GM20000 (cell line): ENCODE results near the gene PHACTR1.
"Not testable (repeated sequence)": the region's sequence is repeated elsewhere in the genome, so short reads cannot be mapped to it uniquely, and the experiment has no call there.

Experiments used
- DNase-seq: peaks from one replicate; pipeline ENCODE4 v3.0.0; 2012; ENCODE audit warnings: low spot score
- CTCF ChIP-seq: IDR thresholded peaks from 2 replicates; pipeline ENCODE4 v1.5.1; 2012; ENCODE audit warnings: mild to moderate bottlenecking, control low read depth; ENCODE audit errors: extremely low read depth, missing control alignments

PHACTR1 gene

GRCh38 chr6:13124131-13124530 lies 407.6 kb downstream of the PHACTR1 start:
- no peak for TF ChIP-seq CTCF
- DNase-seq: no peak

GRCh38 chr6:13125841-13126240 lies 409.3 kb downstream of the PHACTR1 start:
- DNase-seq: no peak
- TF ChIP-seq CTCF: no peak

DNA sequence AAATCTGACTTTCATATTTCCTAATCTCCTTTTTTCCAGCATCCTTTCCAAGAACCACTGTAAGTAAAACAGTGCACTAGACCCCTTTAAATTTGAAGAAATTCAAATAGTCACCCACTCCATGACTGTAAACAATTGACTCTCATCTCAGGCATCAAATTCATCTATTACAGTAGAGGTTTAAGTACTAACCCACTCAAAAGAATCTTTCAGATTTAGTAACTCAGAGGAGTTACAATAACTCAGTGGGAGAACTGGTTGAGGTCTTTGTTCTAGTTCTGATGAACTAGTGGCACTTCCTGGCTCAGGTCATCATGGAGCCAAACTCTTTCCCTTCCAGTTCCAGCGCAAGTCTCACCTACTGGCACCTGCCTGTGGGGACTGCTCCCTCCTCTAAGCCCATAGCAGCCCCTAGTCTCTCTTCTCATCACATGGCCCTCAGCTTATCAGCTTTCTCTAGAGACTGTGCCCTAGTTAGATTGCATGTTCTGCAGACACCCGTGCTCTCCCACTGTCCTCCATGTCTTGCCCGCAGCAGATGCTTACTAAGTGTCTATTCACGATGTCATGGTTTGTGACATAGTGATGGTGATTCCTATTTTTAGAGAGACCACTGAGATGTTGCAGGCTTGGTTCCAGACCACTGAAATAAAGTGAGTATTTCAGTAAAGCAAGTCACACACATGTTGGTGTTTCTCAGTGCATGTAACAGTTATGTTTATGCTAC lies 415.5 kb downstream of the PHACTR1 start:
- DNase-seq: no peak
- TF ChIP-seq CTCF: no peak

DNA sequence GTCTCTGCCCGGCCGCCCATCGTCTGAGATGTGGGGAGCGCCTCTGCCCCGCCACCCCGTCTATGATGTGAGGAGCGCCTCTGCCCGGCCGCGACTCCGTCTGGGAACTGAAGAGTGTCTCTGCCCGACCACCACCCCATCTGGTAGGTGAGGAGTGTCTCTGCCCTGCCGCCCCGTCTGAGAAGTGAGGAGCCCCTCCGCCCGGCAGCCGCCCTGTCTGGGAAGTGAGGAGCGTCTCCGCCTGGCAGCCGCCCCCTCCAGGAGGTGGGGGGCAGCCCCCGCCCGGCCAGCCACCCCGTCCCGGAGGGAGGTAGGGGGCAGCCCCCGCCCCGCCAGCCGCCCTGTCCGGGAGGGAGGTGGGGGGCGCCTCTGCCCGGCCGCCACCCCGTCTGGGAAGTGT lies 417.3 kb downstream of the PHACTR1 start:
- not testable (repeated sequence) for DNase-seq

DNA sequence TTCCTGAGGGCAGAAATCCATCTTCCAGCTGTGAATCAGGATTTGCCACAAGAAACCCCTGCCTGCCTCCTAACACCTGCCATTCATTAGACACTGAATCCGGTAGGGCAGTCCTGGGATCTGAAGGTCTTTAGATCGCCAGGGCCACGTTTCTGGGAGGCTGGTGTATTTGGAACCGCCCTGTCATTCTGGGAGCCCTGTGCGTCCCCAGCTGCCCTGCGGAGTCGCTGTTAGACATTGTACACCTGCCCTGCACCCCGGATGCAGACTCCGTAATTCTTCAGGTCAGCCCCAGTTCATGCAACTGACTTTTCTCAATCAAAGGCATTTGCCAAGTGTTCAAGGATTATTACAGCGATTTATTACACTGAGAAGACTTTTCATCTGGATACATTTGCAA lies 418.6 kb downstream of the PHACTR1 start:
- TF ChIP-seq CTCF: no peak
- no peak for DNase-seq

DNA sequence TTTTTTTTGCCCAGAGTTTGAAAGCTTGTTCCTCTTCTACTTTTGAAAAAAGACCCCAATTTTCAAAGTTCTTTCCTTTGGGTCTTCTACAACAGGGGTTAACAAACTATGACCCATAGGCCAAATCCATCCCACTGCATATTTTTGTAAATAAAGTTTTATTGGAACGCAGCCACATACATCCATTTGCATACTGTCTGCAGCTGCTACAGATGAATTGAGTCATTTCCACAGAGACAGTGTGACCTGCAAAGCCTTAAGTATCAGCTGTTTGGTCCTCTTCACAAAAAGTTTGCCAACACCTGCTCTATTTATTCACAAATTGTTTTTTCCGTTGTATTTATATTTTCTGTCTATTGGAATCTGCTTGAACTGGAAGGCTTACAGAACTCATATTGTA lies 422.6 kb downstream of the PHACTR1 start:
- TF ChIP-seq CTCF: no peak
- DNase-seq: no peak

DNA sequence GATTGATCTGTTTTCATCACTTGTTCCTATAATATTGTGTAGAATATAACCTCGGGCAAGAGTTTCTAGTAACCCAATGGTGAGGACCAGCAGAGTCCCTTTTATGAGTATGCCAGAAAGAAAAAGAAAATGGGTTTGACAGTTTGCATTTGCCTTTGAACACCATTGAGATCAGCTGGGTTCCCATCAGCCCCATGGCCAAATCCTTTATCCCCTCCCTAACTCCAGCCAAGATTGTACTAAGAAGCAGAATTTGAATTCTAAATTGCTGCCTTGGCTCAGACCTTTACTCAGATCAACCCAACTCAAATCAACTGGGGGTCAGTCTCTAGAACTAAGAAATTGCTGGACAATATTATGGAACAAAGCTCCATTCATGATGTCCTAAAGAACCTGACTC lies 424.4 kb downstream of the PHACTR1 start:
- no peak for TF ChIP-seq CTCF
- no peak for DNase-seq

DNA sequence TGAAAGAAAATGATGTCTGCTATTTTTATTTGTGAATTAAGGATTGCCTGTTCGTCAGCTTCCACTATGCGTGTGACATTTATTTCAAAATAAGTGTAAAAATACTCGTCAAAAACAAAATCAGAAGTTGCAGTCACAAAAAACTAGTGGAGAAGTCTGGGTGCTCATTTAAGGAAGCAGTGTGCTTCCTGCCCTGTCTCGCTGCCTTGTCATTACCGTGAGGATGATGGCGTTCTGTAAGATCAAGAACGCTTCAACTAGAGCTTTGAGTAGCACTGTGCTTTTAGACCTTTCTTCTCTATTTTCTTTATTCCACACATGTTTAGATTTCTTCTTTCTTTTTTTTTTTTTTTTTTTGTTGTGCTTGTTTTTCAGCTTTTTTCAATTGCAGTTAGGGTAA lies 424.8 kb downstream of the PHACTR1 start:
- no peak for TF ChIP-seq CTCF
- no peak for DNase-seq
